ENCODE data around the gene MAPK10.
"Not testable (repeated sequence)": the region's sequence is repeated elsewhere in the genome, so short reads cannot be mapped to it uniquely, and the experiment has no call there.

MAPK10 gene

GRCh38 chr4:85995361-85995760 is 364.5 kb downstream of the MAPK10 start:
- no peaks in the 10 kb centered on the region for H3K27me3 ChIP-seq (ENCODE audit: control insufficient read depth in 1 of 2, insufficient read depth in 2 of 2, low read length in 2 of 2)
- H3K27ac ChIP-seq (ENCODE audit: low read length), result no peak overlapping the region
- H3K4me1 ChIP-seq (ENCODE audit: control insufficient read depth, insufficient read depth, low read length), result no peaks in the 10 kb centered on the region
- peaks cover 13 to 16% of the 10 kb centered on the region in 2 donors for H3K36me3 ChIP-seq (ENCODE audit: control insufficient read depth in 2 of 2, insufficient read depth in 2 of 2, low read length in 2 of 2)
- H3K9ac ChIP-seq (ENCODE audit: low read length in 2 of 2), result no peak overlapping the region
- H3K4me3 ChIP-seq (ENCODE audit: low read length in 2 of 2), result no peak overlapping the region
- no peaks in the 10 kb centered on the region for H3K9me3 ChIP-seq (ENCODE audit: control insufficient read depth in 2 of 2, low read length in 2 of 2)

GRCh38 chr4:85994576-85994975 is 365.3 kb downstream of the MAPK10 start:
- no peak overlapping the region for H3K4me3 ChIP-seq (ENCODE audit: low read length in 2 of 2)
- H3K27ac ChIP-seq (ENCODE audit: low read length), result no peak overlapping the region
- no peaks in the 10 kb centered on the region for H3K27me3 ChIP-seq (ENCODE audit: control insufficient read depth in 1 of 2, insufficient read depth in 2 of 2, low read length in 2 of 2)
- peaks cover 13 to 16% of the 10 kb centered on the region in 2 donors for H3K36me3 ChIP-seq (ENCODE audit: control insufficient read depth in 2 of 2, insufficient read depth in 2 of 2, low read length in 2 of 2)
- no peak overlapping the region for H3K9ac ChIP-seq (ENCODE audit: low read length in 2 of 2)
- H3K9me3 ChIP-seq (ENCODE audit: control insufficient read depth in 2 of 2, low read length in 2 of 2), result no peaks in the 10 kb centered on the region
- no peaks in the 10 kb centered on the region for H3K4me1 ChIP-seq (ENCODE audit: control insufficient read depth, insufficient read depth, low read length)

- no peak overlapping the region for H3K9ac ChIP-seq (ENCODE audit: low read length in 2 of 2)
- no peaks in the 10 kb centered on the region for H3K4me1 ChIP-seq (ENCODE audit: control insufficient read depth, insufficient read depth, low read length)
- H3K27me3 ChIP-seq (ENCODE audit: control insufficient read depth in 1 of 2, insufficient read depth in 2 of 2, low read length in 2 of 2), result no peaks in the 10 kb centered on the region
- H3K9me3 ChIP-seq (ENCODE audit: control insufficient read depth in 2 of 2, low read length in 2 of 2), result no peaks in the 10 kb centered on the region
- H3K4me3 ChIP-seq (ENCODE audit: low read length in 2 of 2), result no peak overlapping the region
- peaks cover 13 to 16% of the 10 kb centered on the region in 2 donors for H3K36me3 ChIP-seq (ENCODE audit: control insufficient read depth in 2 of 2, insufficient read depth in 2 of 2, low read length in 2 of 2)
- no peak overlapping the region for H3K27ac ChIP-seq (ENCODE audit: low read length)
Measured at GRCh38 chr4:85993641-85994040, 366.2 kb downstream of the MAPK10 start.

- no peak overlapping the region for H3K4me3 ChIP-seq (ENCODE audit: low read length in 2 of 2)
- no peaks in the 10 kb centered on the region for H3K9me3 ChIP-seq (ENCODE audit: control insufficient read depth in 2 of 2, low read length in 2 of 2)
Measured at GRCh38 chr4:85986266-85986665, 373.6 kb downstream of the MAPK10 start.

GRCh38 chr4:85979276-85979675 is 380.6 kb downstream of the MAPK10 start:
- no peak overlapping the region for H3K9ac ChIP-seq (ENCODE audit: low read length in 2 of 2)
- H3K9me3 ChIP-seq (ENCODE audit: control insufficient read depth in 2 of 2, low read length in 2 of 2), result no peaks in the 10 kb centered on the region
- H3K4me3 ChIP-seq (ENCODE audit: low read length in 2 of 2), result no peak overlapping the region
- H3K36me3 ChIP-seq (ENCODE audit: control insufficient read depth in 2 of 2, insufficient read depth in 2 of 2, low read length in 2 of 2), result peaks cover 0 to under 1% of the 10 kb centered on the region in 2 donors
- no peaks in the 10 kb centered on the region for H3K4me1 ChIP-seq (ENCODE audit: control insufficient read depth, insufficient read depth, low read length)
- H3K27me3 ChIP-seq (ENCODE audit: control insufficient read depth in 1 of 2, insufficient read depth in 2 of 2, low read length in 2 of 2), result no peaks in the 10 kb centered on the region
- no peak overlapping the region for H3K27ac ChIP-seq (ENCODE audit: low read length)

More at GRCh38 chr4:85986266-85986665, 373.6 kb downstream of the MAPK10 start:
- no peaks in the 10 kb centered on the region for H3K4me1 ChIP-seq (ENCODE audit: control insufficient read depth, insufficient read depth, low read length)
- H3K27me3 ChIP-seq (ENCODE audit: control insufficient read depth in 1 of 2, insufficient read depth in 2 of 2, low read length in 2 of 2), result no peaks in the 10 kb centered on the region
- peaks cover 0 to 2% of the 10 kb centered on the region in 2 donors for H3K36me3 ChIP-seq (ENCODE audit: control insufficient read depth in 2 of 2, insufficient read depth in 2 of 2, low read length in 2 of 2)
- H3K27ac ChIP-seq (ENCODE audit: low read length), result no peak overlapping the region
- no peak overlapping the region for H3K9ac ChIP-seq (ENCODE audit: low read length in 2 of 2)

GRCh38 chr4:85970535-85970934 is 389.3 kb downstream of the MAPK10 start:
- no peak overlapping the region for H3K9ac ChIP-seq (ENCODE audit: low read length in 2 of 2)
- no peak overlapping the region for H3K4me3 ChIP-seq (ENCODE audit: low read length in 2 of 2)
- no peak overlapping the region for H3K27ac ChIP-seq (ENCODE audit: low read length)
- H3K36me3 ChIP-seq (ENCODE audit: control insufficient read depth in 2 of 2, insufficient read depth in 2 of 2, low read length in 2 of 2), result no peaks in the 10 kb centered on the region
- H3K4me1 ChIP-seq (ENCODE audit: control insufficient read depth, insufficient read depth, low read length), result no peaks in the 10 kb centered on the region
- no peaks in the 10 kb centered on the region for H3K9me3 ChIP-seq (ENCODE audit: control insufficient read depth in 2 of 2, low read length in 2 of 2)
- no peaks in the 10 kb centered on the region for H3K27me3 ChIP-seq (ENCODE audit: control insufficient read depth in 1 of 2, insufficient read depth in 2 of 2, low read length in 2 of 2)

- no peaks in the 10 kb centered on the region for H3K36me3 ChIP-seq (ENCODE audit: control insufficient read depth in 2 of 2, insufficient read depth in 2 of 2, low read length in 2 of 2)
- no peaks in the 10 kb centered on the region for H3K9me3 ChIP-seq (ENCODE audit: control insufficient read depth in 2 of 2, low read length in 2 of 2)
- H3K27me3 ChIP-seq (ENCODE audit: control insufficient read depth in 1 of 2, insufficient read depth in 2 of 2, low read length in 2 of 2), result no peaks in the 10 kb centered on the region
- H3K27ac ChIP-seq (ENCODE audit: low read length), result no peak overlapping the region
- no peaks in the 10 kb centered on the region for H3K4me1 ChIP-seq (ENCODE audit: control insufficient read depth, insufficient read depth, low read length)
- no peak overlapping the region for H3K9ac ChIP-seq (ENCODE audit: low read length in 2 of 2)
- H3K4me3 ChIP-seq (ENCODE audit: low read length in 2 of 2), result no peak overlapping the region
Measured at GRCh38 chr4:85968945-85969819, 390.7 kb downstream of the MAPK10 start.

- Histone ChIP-seq H3K36me3 (ENCODE audit: control insufficient read depth in 2 of 2, insufficient read depth in 2 of 2, low read length in 2 of 2) (no peaks in the 10 kb centered on the region), H3K9me3 (ENCODE audit: control insufficient read depth in 2 of 2, low read length in 2 of 2) (no peaks in the 10 kb centered on the region), H3K4me3 (ENCODE audit: low read length in 2 of 2) (no peak overlapping the region), H3K27me3 (ENCODE audit: control insufficient read depth in 1 of 2, insufficient read depth in 2 of 2, low read length in 2 of 2) (no peaks in the 10 kb centered on the region), H3K4me1 (ENCODE audit: control insufficient read depth, insufficient read depth, low read length) (no peaks in the 10 kb centered on the region), H3K9ac (ENCODE audit: low read length in 2 of 2) (no peak overlapping the region), H3K27ac (ENCODE audit: low read length) (no peak overlapping the region)
Measured at GRCh38 chr4:85967872-85968271, 392.0 kb downstream of the MAPK10 start.

- Histone ChIP-seq H3K36me3 (ENCODE audit: control insufficient read depth in 2 of 2, insufficient read depth in 2 of 2, low read length in 2 of 2) (no peaks in the 10 kb centered on the region), H3K27me3 (ENCODE audit: control insufficient read depth in 1 of 2, insufficient read depth in 2 of 2, low read length in 2 of 2) (no peaks in the 10 kb centered on the region), H3K9ac (ENCODE audit: low read length in 2 of 2) (no peak overlapping the region), H3K4me3 (ENCODE audit: low read length in 2 of 2) (no peak overlapping the region), H3K27ac (ENCODE audit: low read length) (no peak overlapping the region), H3K9me3 (ENCODE audit: control insufficient read depth in 2 of 2, low read length in 2 of 2) (no peaks in the 10 kb centered on the region), H3K4me1 (ENCODE audit: control insufficient read depth, insufficient read depth, low read length) (no peaks in the 10 kb centered on the region)
Measured at GRCh38 chr4:85966373-85966772, 393.5 kb downstream of the MAPK10 start.

- no peaks in the 10 kb centered on the region for H3K4me1 ChIP-seq (ENCODE audit: control insufficient read depth, insufficient read depth, low read length)
- H3K27me3 ChIP-seq (ENCODE audit: control insufficient read depth in 1 of 2, insufficient read depth in 2 of 2, low read length in 2 of 2), result no peaks in the 10 kb centered on the region
- H3K9me3 ChIP-seq (ENCODE audit: control insufficient read depth in 2 of 2, low read length in 2 of 2), result no peaks in the 10 kb centered on the region
- no peak overlapping the region for H3K27ac ChIP-seq (ENCODE audit: low read length)
- H3K9ac ChIP-seq (ENCODE audit: low read length in 2 of 2), result no peak overlapping the region
- H3K4me3 ChIP-seq (ENCODE audit: low read length in 2 of 2), result no peak overlapping the region
- no peaks in the 10 kb centered on the region for H3K36me3 ChIP-seq (ENCODE audit: control insufficient read depth in 2 of 2, insufficient read depth in 2 of 2, low read length in 2 of 2)
Measured at GRCh38 chr4:85965529-85965928, 394.3 kb downstream of the MAPK10 start.

GRCh38 chr4:85965017-85965416 is 394.8 kb downstream of the MAPK10 start:
- not testable (repeated sequence) for H3K27ac ChIP-seq (ENCODE audit: low read length)

More at GRCh38 chr4:85965017-85965416, 394.8 kb downstream of the MAPK10 start:
- H3K9me3 ChIP-seq (ENCODE audit: control insufficient read depth in 2 of 2, low read length in 2 of 2); H3K36me3 ChIP-seq (ENCODE audit: control insufficient read depth in 2 of 2, insufficient read depth in 2 of 2, low read length in 2 of 2); H3K4me3 ChIP-seq (ENCODE audit: low read length in 2 of 2); H3K27me3 ChIP-seq (ENCODE audit: control insufficient read depth in 1 of 2, insufficient read depth in 2 of 2, low read length in 2 of 2); H3K4me1 ChIP-seq (ENCODE audit: control insufficient read depth, insufficient read depth, low read length); H3K9ac ChIP-seq (ENCODE audit: low read length in 2 of 2): not testable (repeated sequence)
